T-helper 2 cell treated with Interferon-gamma antibody and Interleukin-4, amounts not matched to agents 100 ng/mL and 5 ng/mL, for 36 hours (primary cell): Measurements from ENCODE around the gene CBARP. TPM values are rescaled to one million over a fixed set of nuclear protein-coding genes. Genes with fewer than 3 reads are reported as not detected.

Experiments used
- intact Hi-C: fragments of 100-400 bp; cut with micrococcal nuclease; formaldehyde crosslinking; loops from one replicate; pipeline ENCODE4 v1.15.1; 2023
- total RNA-seq: library from RNA; stranded (reverse); gene quantifications from 2 replicates; pipeline ENCODE4 v1.2.3, GENCODE V29; 2022

CBARP gene
- total RNA-seq, 1 donor from 2014 or later, result 0.32 TPM

DNA sequence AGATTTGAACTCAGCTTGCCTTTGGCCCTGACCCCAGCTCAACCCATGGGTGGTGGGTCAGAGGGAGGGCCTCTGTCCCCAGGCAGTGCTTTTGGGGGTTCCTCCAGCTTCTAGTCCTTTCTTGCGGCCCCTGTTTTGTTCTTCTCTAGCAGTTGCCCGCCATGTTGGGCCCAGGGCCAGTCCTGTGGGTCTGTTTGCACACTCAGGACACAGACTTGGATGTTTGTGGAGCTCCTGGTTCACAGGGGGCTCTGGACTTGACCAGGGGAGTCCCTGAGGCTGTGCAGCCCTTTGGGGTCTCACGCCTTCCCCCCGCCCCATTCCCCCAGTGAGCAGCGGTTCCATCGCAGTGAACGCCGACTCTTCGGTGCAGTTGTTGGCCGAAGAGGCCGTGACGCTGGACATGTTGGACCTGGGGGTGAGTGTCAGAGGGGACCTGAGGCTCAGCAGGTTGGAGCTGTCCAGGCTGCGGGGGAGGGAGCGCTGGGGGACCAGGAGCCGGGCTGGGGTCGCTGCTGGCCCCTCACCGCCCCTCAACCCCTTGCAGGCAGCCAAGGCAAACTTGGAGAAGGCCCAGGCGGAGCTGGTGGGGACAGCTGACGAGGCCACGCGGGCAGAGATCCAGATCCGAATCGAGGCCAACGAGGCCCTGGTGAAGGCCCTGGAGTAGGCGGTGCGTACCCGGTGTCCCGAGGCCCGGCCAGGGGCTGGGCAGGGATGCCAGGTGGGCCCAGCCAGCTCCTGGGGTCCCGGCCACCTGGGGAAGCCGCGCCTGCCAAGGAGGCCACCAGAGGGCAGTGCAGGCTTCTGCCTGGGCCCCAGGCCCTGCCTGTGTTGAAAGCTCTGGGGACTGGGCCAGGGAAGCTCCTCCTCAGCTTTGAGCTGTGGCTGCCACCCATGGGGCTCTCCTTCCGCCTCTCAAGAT is 6.2 kb upstream of the CBARP start:
- intact Hi-C loops, result loop anchor here (1.0 to 5.0 kb wide), 2 partner anchors 23 to 112 kb away; no protein-coding TSS in a partner anchor

DNA sequence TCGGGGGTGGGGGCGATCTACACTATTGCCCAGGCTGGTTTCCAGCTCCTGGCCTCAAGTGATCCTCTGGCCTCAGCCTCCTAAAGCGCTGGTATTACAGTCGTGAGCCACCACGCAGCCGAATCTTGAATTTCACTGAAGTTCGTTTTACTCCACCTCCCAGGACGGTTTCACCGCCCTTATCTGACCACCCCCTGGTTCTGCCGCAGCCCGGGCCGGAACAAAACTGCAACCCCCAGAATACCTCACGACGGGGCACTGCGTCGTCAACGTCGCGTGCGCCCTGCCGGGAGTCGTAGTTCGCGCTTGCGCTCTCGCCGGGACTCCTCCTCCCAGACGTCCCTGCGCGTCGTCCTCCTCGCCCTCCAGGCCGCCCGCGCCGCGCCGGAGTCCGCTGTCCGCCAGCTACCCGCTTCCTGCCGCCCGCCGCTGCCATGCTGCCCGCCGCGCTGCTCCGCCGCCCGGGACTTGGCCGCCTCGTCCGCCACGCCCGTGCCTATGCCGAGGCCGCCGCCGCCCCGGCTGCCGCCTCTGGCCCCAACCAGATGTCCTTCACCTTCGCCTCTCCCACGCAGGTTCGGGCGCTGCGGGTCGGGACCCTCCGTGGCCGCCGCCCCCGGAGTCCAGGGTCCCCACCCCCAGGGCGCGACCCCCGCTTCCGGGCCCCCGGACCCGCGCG is 3.8 kb upstream of the CBARP start, which contains the start of gene ATP5F1D:
Gene ATP5F1D (plus strand): TSS at position 335 of the 679 bp plus-strand sequence. CDS start 100 bp downstream, at position 435.
- intact Hi-C loops, result loop anchor here (2.0 to 5.0 kb wide), 3 partner anchors 109 to 445 kb away; partner anchors contain the start of genes POLR2E and PTBP1

DNA sequence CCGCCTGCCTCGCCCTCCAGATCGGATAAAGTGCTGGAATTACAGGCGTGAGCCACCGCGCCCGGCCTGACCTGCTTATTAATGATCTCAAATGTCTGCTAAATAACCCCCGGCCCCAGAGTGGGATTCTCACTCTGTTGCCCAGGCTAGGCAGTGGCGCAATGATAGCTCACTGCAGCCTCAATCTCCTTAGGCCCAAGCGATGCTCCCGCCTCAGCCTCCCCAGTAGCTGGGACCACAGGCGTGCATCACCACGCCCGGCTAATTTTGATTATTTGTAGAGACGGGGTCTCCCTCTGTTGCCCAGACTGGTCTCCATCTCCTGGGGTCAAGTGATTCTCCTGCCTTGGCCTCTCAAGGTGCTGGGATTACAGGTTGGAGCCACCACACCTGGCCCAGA is 3.1 kb upstream of the CBARP start:
- intact Hi-C loops, result loop anchor here (1.0 to 5.0 kb wide), 4 partner anchors 109 to 444 kb away; partner anchors contain the start of genes POLR2E and PTBP1

GRCh38 chr19:1239796-1240737 is 2.3 kb upstream of the CBARP start:
- intact Hi-C loops, result loop anchor here (1.0 to 5.0 kb wide), 4 partner anchors 108 to 443 kb away; partner anchors contain the start of genes POLR2E and PTBP1

DNA sequence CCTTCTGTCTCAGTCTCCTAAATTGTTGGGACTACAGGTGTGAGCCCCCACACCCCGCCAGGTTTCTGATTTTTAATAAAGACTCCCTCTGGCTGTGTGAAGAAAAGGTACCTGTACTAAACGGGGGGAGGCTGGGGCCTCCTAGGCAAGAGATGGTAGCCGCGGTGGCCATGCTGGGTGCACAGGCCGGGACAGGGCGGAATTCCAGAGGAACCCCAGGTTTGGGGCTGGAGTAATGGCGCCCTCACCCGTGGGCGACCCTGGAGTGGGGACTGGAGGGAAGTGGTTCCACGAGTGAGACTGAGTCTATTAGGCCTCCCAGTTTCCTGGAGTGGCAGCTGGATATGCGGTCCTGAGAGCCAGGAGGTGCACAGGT is 1.6 kb upstream of the CBARP start:
- intact Hi-C loops, result no loop called here

DNA sequence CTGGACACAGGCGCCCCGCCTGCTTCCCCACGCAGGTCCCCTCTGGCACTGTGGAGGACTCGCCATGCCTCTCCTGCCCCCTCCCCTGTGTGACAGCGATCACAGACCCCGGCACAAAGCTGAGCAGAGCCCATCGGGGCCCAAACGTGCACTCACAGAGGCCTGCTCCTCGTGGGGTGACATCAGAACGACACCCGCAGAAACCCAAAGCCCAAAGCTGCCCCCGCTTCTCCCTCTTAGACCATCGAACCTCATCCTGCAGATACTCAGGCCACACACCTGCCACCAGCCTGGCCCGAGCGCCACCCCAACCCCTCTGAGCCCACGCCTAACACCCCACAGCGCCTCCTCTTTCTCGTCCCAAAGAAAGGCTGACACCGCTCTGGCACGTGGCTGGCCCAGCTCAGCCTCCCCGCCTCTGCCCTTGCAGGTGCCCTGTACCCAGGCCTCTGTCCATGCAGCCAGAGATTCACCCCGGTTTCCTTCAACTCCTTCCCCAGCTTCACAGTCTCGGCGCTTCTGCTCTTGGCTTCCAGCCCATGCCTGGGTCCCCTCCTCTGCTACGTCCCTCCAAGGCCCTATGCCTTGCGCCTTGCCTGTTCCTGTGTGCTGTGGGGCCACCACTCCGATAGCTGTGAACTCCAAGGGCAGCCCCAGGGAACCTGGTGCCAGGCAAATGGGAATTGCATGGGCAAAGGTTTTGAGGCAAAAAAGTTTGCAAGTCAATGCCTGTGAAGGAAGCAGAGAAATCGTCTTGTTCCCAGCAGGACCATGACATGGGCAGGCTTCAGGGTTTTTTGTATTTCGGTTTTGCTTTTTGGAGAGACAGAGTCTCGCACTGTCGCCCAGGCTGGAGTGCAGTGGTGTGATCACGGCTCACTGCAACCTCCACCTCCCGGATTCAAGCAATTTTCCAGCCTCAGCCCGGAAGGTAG is 831 bp upstream of the CBARP start:
- intact Hi-C loops, result no loop called here

DNA sequence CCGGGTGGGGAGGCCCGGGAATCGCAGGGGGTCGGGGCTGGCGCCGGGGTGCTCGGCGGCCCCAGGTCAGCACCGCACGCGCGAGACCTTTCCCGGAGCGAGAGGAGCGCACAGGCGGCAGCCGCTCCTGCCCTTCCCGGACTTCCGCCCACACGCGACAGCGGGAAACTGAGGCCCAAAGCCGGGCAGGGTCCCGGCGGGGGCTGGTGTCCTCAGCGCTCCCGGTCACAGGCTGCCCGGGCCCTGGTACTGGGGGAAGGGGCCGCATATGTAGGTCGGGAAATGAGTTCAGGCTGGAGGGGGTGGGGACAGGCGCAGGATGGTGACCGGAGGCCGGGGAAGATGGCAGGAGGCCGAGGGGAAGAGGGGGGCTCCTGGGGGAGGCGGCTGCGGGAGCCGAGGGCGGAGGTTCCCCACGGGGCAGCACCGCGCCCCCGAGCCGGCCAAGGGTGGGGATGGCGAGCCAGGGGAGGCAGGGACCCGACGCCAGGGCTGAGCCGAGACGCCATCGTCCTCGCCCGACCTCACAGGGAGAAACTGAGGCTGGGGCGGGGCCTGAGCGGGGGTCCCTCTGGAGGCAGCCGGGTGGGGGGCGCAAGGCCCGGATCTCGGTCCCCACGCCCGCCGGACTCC is 662 bp downstream of the CBARP start:
- intact Hi-C loops, result no loop called here

GRCh38 chr19:1236576-1236975 is 1.2 kb downstream of the CBARP start:
- intact Hi-C loops, result no loop called here

DNA sequence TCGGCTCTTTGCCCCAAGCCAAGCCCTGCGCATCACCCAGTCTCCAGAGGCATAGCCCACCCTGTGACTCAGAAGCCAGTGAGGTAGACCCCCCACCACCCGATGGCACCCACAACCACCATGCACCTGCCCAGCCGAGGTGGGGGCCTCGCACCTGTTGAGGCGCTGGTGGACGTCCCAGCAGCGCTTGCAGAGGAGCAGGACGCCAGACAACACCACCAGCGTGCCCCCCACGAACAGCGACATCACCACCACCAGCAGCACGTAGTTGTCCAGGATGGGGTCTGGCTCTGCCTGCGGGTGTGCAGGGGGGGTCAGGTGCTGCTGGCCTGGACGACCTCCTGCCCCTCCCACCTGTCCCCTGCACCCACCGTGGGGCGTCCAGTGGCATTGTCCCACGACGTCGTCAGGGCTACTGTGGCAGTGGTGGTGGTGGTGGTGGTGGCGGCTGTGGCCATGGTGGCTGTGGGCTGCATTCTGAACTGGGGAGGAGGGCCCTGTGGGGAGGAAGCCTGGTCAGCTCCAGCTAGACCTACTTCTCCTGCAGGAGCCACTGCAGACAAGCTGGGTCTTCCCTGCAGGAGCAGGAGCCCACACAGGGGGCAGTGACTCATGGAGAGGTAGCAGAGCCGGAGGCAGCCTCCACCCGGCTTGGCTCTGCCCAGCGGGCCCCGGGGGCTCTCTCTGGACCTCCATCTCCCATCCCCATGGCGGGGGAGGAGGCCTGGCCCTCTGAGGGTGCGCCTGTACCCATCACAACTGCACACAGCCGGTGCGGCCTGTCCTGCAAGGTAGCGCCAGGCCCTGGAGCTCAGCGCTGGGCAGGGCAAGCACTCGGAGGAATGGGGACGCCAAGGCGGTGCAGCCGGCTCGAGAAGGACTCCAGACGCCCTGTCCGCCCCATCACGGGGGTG is 1.9 kb downstream of the CBARP start:
- intact Hi-C loops, result no loop called here

GRCh38 chr19:1234955-1235380 is 2.8 kb downstream of the CBARP start:
- intact Hi-C loops, result no loop called here

- intact Hi-C loops, result no loop called here
Measured at GRCh38 chr19:1234051-1234954, 3.5 kb downstream of the CBARP start.

DNA sequence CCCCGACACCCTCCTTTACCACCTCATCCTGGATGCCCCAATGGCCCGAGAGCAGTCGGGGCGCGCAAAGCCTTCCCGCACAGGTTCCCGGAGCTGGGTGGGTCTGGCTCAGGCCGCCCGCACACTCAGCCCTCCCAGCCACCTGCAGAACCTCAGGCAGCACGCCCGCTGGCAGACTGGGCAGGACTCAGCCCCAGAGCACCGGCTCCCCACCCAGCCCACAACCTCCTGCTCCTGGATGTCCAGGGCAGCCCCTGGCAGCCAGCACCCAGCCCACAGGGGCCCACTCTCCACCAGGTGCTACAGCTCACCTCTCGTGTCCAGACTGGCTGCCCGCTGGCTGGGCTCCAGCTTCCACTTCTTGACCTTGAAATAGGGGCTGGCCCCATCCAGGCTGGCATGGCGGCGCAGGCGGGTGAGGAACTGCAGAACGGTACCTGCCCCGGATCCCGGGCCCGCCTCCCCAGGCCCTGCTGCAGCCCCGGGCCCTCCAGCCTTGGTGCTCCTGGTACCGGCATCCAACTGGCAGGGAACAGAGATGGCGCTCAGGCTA is 4.6 kb downstream of the CBARP start:
- intact Hi-C loops, result no loop called here

- intact Hi-C loops, result no loop called here
Measured at GRCh38 chr19:1232652-1233072, 5.1 kb downstream of the CBARP start.

- intact Hi-C loops, result no loop called here
Measured at GRCh38 chr19:1231729-1232637, 5.8 kb downstream of the CBARP start.

- intact Hi-C loops, result no loop called here
Measured at GRCh38 chr19:1230783-1231489, 6.9 kb downstream of the CBARP start.
